NCI-H2107 treated with DMSO at 0.1 percent for 48 hours (cell line): ENCODE measurements around the gene KRTAP1-3.
"Not testable (repeated sequence)": the region's sequence is repeated elsewhere in the genome, so short reads cannot be mapped to it uniquely, and the experiment has no call there.

Experiments
- DNase-seq: peaks from one replicate; lab custom pipeline; 2025; ENCODE audit not compliant: unreplicated experiment; lab: John Stamatoyannopoulos, UW

Gene KRTAP1-3

GRCh38 chr17:41034346-41034935 lies at the start of gene KRTAP1-3:
Gene KRTAP1-3 (minus strand): TSS chr17:41034874. CDS start chr17:41034821, 53 bp downstream.
- DNase-seq: not testable (repeated sequence)

- not testable (repeated sequence) for DNase-seq
Observed at GRCh38 chr17:41084100-41084856, 49.6 kb upstream of the KRTAP1-3 start, which contains the start of gene KRTAP4-7. Gene KRTAP4-7 (plus strand): TSS chr17:41084150. CDS start chr17:41084207, 57 bp downstream.

- not testable (repeated sequence) for DNase-seq
Observed at GRCh38 chr17:41083427-41083826, 48.8 kb upstream of the KRTAP1-3 start.

- DNase-seq: no peak
Observed at GRCh38 chr17:41082626-41083025, 48.0 kb upstream of the KRTAP1-3 start.

- no peak for DNase-seq
Observed at GRCh38 chr17:41076788-41077187, 42.1 kb upstream of the KRTAP1-3 start.

- no peak for DNase-seq
Observed at GRCh38 chr17:41073676-41074075, 39.0 kb upstream of the KRTAP1-3 start.

GRCh38 chr17:41071606-41072360 lies 37.1 kb upstream of the KRTAP1-3 start:
- no peak for DNase-seq

GRCh38 chr17:41069031-41069430 lies 34.4 kb upstream of the KRTAP1-3 start:
- DNase-seq: no peak

- no peak for DNase-seq
Observed at GRCh38 chr17:41067281-41067680, 32.6 kb upstream of the KRTAP1-3 start.

GRCh38 chr17:41065829-41066624 lies 31.4 kb upstream of the KRTAP1-3 start, which contains the start of gene KRTAP2-4:
Gene KRTAP2-4 (minus strand): TSS chr17:41065879. CDS start chr17:41065845, 34 bp downstream.
- no peak for DNase-seq

- DNase-seq: not testable (repeated sequence)
Observed at GRCh38 chr17:41065016-41065689, 30.5 kb upstream of the KRTAP1-3 start.

- no peak for DNase-seq
Observed at GRCh38 chr17:41064301-41064700, 29.6 kb upstream of the KRTAP1-3 start.

GRCh38 chr17:41063449-41063848 lies 28.8 kb upstream of the KRTAP1-3 start:
- no peak for DNase-seq

- DNase-seq: no peak
Observed at GRCh38 chr17:41061964-41062363, 27.3 kb upstream of the KRTAP1-3 start.

- DNase-seq: no peak
Observed at GRCh38 chr17:41060052-41060604, 25.5 kb upstream of the KRTAP1-3 start, which contains the start of gene KRTAP2-3. Gene KRTAP2-3 (minus strand): TSS chr17:41060114. CDS start chr17:41060050, 64 bp downstream.

- DNase-seq: not testable (repeated sequence)
Observed at GRCh38 chr17:41059276-41060051, 24.8 kb upstream of the KRTAP1-3 start.

- no peak for DNase-seq
Observed at GRCh38 chr17:41058741-41059140, 24.1 kb upstream of the KRTAP1-3 start.

- no peak for DNase-seq
Observed at GRCh38 chr17:41057547-41057946, 22.9 kb upstream of the KRTAP1-3 start.

- DNase-seq: not testable (repeated sequence)
Observed at GRCh38 chr17:41055130-41055529, 20.5 kb upstream of the KRTAP1-3 start, which contains the start of gene KRTAP2-2. Gene KRTAP2-2 (minus strand): TSS chr17:41055230. CDS start chr17:41055211, 19 bp downstream.
